ENCODE results near the gene SH3RF3.

DNA sequence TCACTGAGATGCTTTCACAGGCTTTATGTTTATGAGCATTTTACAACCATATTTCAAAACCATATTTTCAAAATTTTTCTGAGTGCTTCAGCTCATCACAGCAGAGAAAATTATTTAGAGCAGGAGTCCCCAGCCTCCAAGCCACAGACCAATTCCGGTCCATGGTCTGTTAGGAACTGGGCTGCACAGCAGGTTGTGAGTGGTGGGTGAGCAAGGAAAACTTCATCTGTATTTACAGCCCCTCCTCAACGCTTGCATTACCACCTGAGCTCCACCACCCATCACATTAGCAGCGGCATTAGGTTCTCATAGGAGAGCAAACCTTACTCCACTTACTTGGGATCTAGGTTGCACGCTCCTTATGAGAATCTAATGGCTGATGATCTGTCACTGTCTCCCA is 319.2 kb downstream of the SH3RF3 start:
- no peak for TF ChIP-seq POLR2AphosphoS5 (IDR thresholded peaks at IDR 0.05)
- TF ChIP-seq, protein P1, sequence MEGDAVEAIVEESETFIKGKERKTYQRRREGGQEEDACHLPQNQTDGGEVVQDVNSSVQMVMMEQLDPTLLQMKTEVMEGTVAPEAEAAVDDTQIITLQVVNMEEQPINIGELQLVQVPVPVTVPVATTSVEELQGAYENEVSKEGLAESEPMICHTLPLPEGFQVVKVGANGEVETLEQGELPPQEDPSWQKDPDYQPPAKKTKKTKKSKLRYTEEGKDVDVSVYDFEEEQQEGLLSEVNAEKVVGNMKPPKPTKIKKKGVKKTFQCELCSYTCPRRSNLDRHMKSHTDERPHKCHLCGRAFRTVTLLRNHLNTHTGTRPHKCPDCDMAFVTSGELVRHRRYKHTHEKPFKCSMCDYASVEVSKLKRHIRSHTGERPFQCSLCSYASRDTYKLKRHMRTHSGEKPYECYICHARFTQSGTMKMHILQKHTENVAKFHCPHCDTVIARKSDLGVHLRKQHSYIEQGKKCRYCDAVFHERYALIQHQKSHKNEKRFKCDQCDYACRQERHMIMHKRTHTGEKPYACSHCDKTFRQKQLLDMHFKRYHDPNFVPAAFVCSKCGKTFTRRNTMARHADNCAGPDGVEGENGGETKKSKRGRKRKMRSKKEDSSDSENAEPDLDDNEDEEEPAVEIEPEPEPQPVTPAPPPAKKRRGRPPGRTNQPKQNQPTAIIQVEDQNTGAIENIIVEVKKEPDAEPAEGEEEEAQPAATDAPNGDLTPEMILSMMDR (IDR thresholded peaks at IDR 0.05) = no peak

Measured in upper lobe of left lung (tissue), 4 donors.